ENCODE measurements around the gene CNDP2.

Gene CNDP2

DNA sequence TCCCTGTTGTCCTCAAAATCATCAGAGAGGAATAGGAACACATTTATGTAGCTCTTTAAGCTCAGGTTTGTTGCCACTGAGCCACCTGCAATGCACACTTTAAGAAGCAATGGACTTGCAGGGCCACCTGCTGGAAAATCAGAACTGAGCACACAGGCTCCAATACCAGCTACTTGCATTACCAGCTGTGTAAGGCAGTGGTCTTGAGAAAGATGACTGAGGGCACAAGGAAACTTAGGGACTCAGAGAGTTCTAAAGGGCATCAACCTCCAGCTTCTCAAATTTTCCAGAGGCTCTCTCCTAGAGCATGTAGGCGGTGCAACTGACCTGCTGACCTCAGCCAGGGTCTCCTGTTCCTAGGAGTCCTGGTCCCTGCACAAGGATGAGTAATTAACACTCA is 2.5 kb upstream of the CNDP2 start:
- TF ChIP-seq CTCF (IDR thresholded peaks at IDR 0.05) (peak; percentile 71), ZFX (IDR thresholded peaks at IDR 0.05; ENCODE audit: borderline replicate concordance) (no peak)
- H3K27ac ChIP-seq = no peak overlapping the region

- TF ChIP-seq ZFX (IDR thresholded peaks at IDR 0.05; ENCODE audit: borderline replicate concordance) (no peak), CTCF (IDR thresholded peaks at IDR 0.05) (no peak)
These were observed 1.6 kb upstream of the CNDP2 start for GRCh38 chr18:74494514-74494913.

DNA sequence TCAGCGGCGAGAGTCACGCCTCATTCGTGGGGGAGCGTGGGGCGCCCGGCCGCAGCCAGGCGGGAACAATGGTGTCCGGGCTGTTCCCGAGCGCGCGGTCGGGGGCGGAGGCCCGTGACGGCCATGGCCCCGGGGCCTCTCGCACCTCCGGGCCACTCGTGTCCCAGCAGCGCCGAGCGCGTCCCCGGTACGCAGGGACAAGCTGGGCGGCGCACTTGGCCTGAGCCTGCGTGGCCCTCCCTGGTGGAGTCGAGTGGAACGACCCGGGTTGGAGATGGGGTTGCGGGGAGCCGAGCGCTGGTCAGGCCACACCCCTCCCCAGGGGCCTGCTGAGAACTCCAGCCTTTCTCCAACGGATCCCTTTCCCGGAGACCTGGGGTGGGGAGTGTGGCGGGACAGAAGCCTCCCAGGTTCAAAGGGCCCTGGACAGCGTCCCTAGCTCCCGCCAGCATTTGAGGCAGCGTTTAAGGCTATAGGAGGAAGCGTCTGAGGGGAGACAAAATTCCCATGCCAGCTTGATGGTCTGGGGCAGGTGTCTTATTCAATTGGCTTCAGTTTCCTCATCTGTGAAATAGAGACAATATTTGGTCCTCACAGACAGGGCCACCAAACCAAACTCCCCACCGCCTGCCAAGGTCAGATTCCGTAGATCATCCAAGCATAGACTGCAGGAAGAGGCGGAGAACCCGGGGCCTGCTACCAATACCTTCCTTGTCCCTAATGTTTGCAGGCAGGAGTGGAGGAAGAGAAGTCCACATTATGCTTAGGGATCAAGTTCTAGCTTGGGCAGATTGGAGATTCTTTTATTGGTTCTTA is 553 bp downstream of the CNDP2 start:
- TF ChIP-seq CTCF (IDR thresholded peaks at IDR 0.05) = peak; percentile 25
- TF ChIP-seq ZFX (IDR thresholded peaks at IDR 0.05; ENCODE audit: borderline replicate concordance) = no peak
- peak overlapping the region; percentile 73 for H3K27ac ChIP-seq

More at GRCh38 chr18:74494514-74494913, 1.6 kb upstream of the CNDP2 start:
- H3K27ac ChIP-seq = no peak overlapping the region

DNA sequence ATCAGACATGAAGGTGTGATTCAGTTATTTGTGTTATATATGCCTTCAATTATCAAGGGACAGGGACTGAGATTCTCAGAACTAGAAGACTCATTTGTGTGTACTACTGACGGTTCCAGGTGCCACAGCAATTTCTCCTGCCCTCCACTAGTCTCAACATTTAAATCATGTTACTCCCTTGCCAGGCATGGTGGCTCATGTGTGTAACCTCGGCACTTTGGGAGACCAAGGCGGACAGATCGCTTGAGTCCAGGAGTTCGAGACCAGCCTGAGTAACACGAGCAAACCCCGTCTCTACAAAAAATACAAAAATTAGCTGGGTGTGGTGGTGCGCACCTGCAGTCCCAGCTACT is 1.1 kb downstream of the CNDP2 start:
- TF ChIP-seq CTCF (IDR thresholded peaks at IDR 0.05) (no peak), ZFX (IDR thresholded peaks at IDR 0.05; ENCODE audit: borderline replicate concordance) (no peak)
- H3K27ac ChIP-seq = peak overlapping the region; percentile 73; the same call in 1 of the 2 replicates

GRCh38 chr18:74497778-74498177 is 1.6 kb downstream of the CNDP2 start:
- H3K27ac ChIP-seq = no peak overlapping the region
- TF ChIP-seq ZFX (IDR thresholded peaks at IDR 0.05; ENCODE audit: borderline replicate concordance) = no peak
- TF ChIP-seq CTCF (IDR thresholded peaks at IDR 0.05) = no peak

DNA sequence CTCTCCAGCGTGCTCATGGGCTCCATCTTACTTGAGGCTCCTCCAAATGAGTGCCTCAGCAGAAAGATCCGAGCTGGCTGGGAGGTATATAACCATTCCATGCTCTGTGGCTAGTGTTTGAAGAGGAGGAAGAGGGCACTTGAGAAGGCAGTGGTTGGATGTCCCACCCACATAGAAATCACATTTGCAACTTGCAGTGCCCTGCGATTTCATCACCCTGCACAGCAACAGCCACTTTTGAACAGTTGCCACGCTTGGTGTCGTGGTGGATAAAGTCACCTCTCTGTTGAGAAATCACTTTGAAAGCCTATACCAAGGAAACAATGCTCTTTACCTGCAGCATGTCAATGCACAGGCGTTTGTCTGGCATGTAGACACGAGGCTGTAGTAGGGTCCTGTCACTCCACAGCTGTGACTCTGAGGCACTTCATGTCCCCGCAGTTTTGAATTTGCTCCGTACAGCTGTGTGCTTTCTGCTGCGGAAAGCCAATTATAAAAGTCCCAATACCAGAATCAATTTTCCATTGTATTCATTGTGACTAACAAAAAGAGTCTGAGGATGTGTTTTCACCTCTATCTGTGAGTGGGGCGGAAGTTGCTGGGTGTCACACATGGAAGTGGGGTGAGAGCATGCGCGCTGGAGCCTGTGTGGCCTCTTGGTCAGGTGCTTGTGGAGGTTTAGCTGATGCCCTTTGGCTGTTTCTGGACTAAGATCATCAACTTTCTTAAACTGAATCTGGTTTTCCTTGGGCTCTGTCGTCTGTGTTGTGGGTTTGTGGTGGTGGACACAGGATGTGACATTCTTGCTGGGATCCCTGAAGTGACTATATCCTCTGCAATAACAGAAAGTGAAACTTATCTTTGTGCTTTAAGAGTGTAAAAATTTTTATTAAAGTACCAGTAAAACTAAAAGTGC is 2.8 kb downstream of the CNDP2 start:
- TF ChIP-seq CTCF (IDR thresholded peaks at IDR 0.05) (no peak), ZFX (IDR thresholded peaks at IDR 0.05; ENCODE audit: borderline replicate concordance) (no peak)
- H3K27ac ChIP-seq = no peak overlapping the region

Measured in 22Rv1 (cell line).